GM19452 (cell line): ENCODE results near the gene ATG12.
"Not testable (repeated sequence)": the region's sequence is repeated elsewhere in the genome, so short reads cannot be mapped to it uniquely, and the experiment has no call there.

Source experiments
- ATAC-seq: cut with Tn5 transposase; IDR thresholded peaks from one replicate; pipeline ENCODE4 v1.9.1; 2021; ENCODE audit not compliant: unreplicated experiment

The ATG12 gene

GRCh38 chr5:115843444-115844130 lies 2.2 kb upstream of the ATG12 start:
- no peak for ATAC-seq

GRCh38 chr5:115842952-115843351 lies 1.6 kb upstream of the ATG12 start:
- no peak for ATAC-seq

GRCh38 chr5:115842089-115842935 lies 947 bp upstream of the ATG12 start:
- ATAC-seq: peak; percentile 31

- ATAC-seq: no peak
Observed at GRCh38 chr5:115840873-115841272, 492 bp downstream of the ATG12 start.

- ATAC-seq: peak; percentile 12
Observed at GRCh38 chr5:115838885-115839518, 2.4 kb downstream of the ATG12 start.

- ATAC-seq: no peak
Observed at GRCh38 chr5:115835481-115835880, 5.9 kb downstream of the ATG12 start.

GRCh38 chr5:115831163-115831768 lies 10.1 kb downstream of the ATG12 start:
- ATAC-seq: peak; percentile 69

- ATAC-seq: no peak
Observed at GRCh38 chr5:115829913-115830312, 11.5 kb downstream of the ATG12 start.

GRCh38 chr5:115825948-115826347 lies 15.4 kb downstream of the ATG12 start:
- no peak for ATAC-seq

GRCh38 chr5:115824983-115825382 lies 16.4 kb downstream of the ATG12 start:
- ATAC-seq: not testable (repeated sequence)

GRCh38 chr5:115820846-115821245 lies 20.5 kb downstream of the ATG12 start:
- ATAC-seq: no peak

GRCh38 chr5:115818821-115819220 lies 22.5 kb downstream of the ATG12 start:
- no peak for ATAC-seq

- no peak for ATAC-seq
Observed at GRCh38 chr5:115817386-115817785, 24.0 kb downstream of the ATG12 start.

GRCh38 chr5:115816226-115817081 lies 24.9 kb downstream of the ATG12 start, which contains the start of gene CDO1:
Gene CDO1 (minus strand): TSS chr5:115816659. CDS start chr5:115816397, 262 bp downstream.
- no peak for ATAC-seq

- ATAC-seq: no peak
Observed at GRCh38 chr5:115815693-115816225, 25.6 kb downstream of the ATG12 start.

GRCh38 chr5:115815006-115815692 lies 26.2 kb downstream of the ATG12 start:
- no peak for ATAC-seq

GRCh38 chr5:115813719-115814118 lies 27.6 kb downstream of the ATG12 start:
- no peak for ATAC-seq

- no peak for ATAC-seq
Observed at GRCh38 chr5:115812372-115812771, 29.0 kb downstream of the ATG12 start.

- ATAC-seq: no peak
Observed at GRCh38 chr5:115811406-115811805, 30.0 kb downstream of the ATG12 start.
